ENCODE data around the gene RER1.

- TF ChIP-seq EP300 (conservative IDR thresholded peaks at IDR 0.05; ENCODE audit: poor library complexity, severe bottlenecking) (no peak), CTCF (IDR thresholded peaks at IDR 0.05; ENCODE audit: poor library complexity, severe bottlenecking) (no peak), RAD21 (conservative IDR thresholded peaks at IDR 0.05) (no peak), TAF1 (IDR thresholded peaks at IDR 0.05; ENCODE audit: low read depth) (no peak), POLR2AphosphoS5 (IDR thresholded peaks at IDR 0.05) (no peak), REST (IDR thresholded peaks at IDR 0.05; ENCODE audit: borderline replicate concordance) (no peak), MXI1 (conservative IDR thresholded peaks at IDR 0.05; ENCODE audit: poor library complexity, severe bottlenecking) (no peak), EZH2 (IDR thresholded peaks at IDR 0.05; ENCODE audit: borderline replicate concordance, insufficient read depth, low read length, poor library complexity, severe bottlenecking) (no peak)
Measured at GRCh38 chr1:2448098-2448445, 56.4 kb downstream of the RER1 start.
